T-helper 22 cell (primary cell): ENCODE results near the gene ACRBP.
A peak's percentile ranks its signal among the peaks of the same experiment; 100 is the strongest.

Experiments
- DNase-seq: peaks from one replicate; pipeline ENCODE4 v3.0.0-alpha.2; 2020; ENCODE audit warnings: low read depth

Gene ACRBP

GRCh38 chr12:6647083-6647604 lies at the start of gene ACRBP:
TSS of gene ACRBP (minus strand) at chr12:6647432. CDS start at chr12:6647366, 66 bp downstream.
- DNase-seq, result no peak

- no peak for DNase-seq
Observed at GRCh38 chr12:6695313-6696045, 48.2 kb upstream of the ACRBP start.

- DNase-seq, result no peak
Observed at GRCh38 chr12:6694701-6695100, 47.5 kb upstream of the ACRBP start.

GRCh38 chr12:6693832-6694355 lies 46.7 kb upstream of the ACRBP start:
- DNase-seq, result no peak

GRCh38 chr12:6692888-6693287 lies 45.7 kb upstream of the ACRBP start:
- DNase-seq, result no peak

GRCh38 chr12:6691473-6691872 lies 44.2 kb upstream of the ACRBP start:
- no peak for DNase-seq

GRCh38 chr12:6688999-6689882 lies 42.0 kb upstream of the ACRBP start, which contains the start of gene ZNF384:
TSS of gene ZNF384 (minus strand) at chr12:6689375. CDS start at chr12:6679520, 9,855 bp downstream.
- peak; percentile 96 for DNase-seq

- no peak for DNase-seq
Observed at GRCh38 chr12:6688543-6688998, 41.3 kb upstream of the ACRBP start.

- DNase-seq, result no peak
Observed at GRCh38 chr12:6685814-6686213, 38.6 kb upstream of the ACRBP start.

- no peak for DNase-seq
Observed at GRCh38 chr12:6684609-6685008, 37.4 kb upstream of the ACRBP start.

GRCh38 chr12:6676962-6677361 lies 29.7 kb upstream of the ACRBP start:
- DNase-seq, result no peak

- DNase-seq, result no peak
Observed at GRCh38 chr12:6672143-6672542, 24.9 kb upstream of the ACRBP start.

- no peak for DNase-seq
Observed at GRCh38 chr12:6667559-6668210, 20.5 kb upstream of the ACRBP start.

- no peak for DNase-seq
Observed at GRCh38 chr12:6666211-6666610, 19.0 kb upstream of the ACRBP start.

- DNase-seq, result no peak
Observed at GRCh38 chr12:6664902-6665301, 17.7 kb upstream of the ACRBP start.

- DNase-seq, result peak; percentile 96
Observed at GRCh38 chr12:6662906-6663742, 15.9 kb upstream of the ACRBP start, which contains the start of gene ING4. TSS of gene ING4 (minus strand) at chr12:6663119. CDS start at chr12:6663101, 18 bp downstream.

GRCh38 chr12:6662602-6662905 lies 15.3 kb upstream of the ACRBP start:
- no peak for DNase-seq

- no peak for DNase-seq
Observed at GRCh38 chr12:6653987-6654386, 6.8 kb upstream of the ACRBP start.

GRCh38 chr12:6653342-6653741 lies 6.1 kb upstream of the ACRBP start:
- DNase-seq, result no peak

- no peak for DNase-seq
Observed at GRCh38 chr12:6652391-6652790, 5.2 kb upstream of the ACRBP start.

GRCh38 chr12:6650832-6651231 lies 3.6 kb upstream of the ACRBP start:
- DNase-seq, result no peak
